NCI-H1105 (cell line): ENCODE measurements around the gene MEIS1.
"Not testable (repeated sequence)": the region's sequence is repeated elsewhere in the genome, so short reads cannot be mapped to it uniquely, and the experiment has no call there.

Experiments used
- DNase-seq: peaks from one replicate; lab custom pipeline; 2025; lab: John Stamatoyannopoulos, UW

The MEIS1 gene

GRCh38 chr2:66467718-66468117 is 32.8 kb downstream of the MEIS1 start:
- no peak for DNase-seq

- no peak for DNase-seq
Observed at GRCh38 chr2:66469214-66469902, 34.4 kb downstream of the MEIS1 start.

GRCh38 chr2:66470199-66470598 is 35.3 kb downstream of the MEIS1 start:
- DNase-seq = no peak

GRCh38 chr2:66472225-66472843 is 37.4 kb downstream of the MEIS1 start:
- DNase-seq = no peak

- DNase-seq = no peak
Observed at GRCh38 chr2:66477135-66477842, 42.4 kb downstream of the MEIS1 start.

- no peak for DNase-seq
Observed at GRCh38 chr2:66478299-66478698, 43.4 kb downstream of the MEIS1 start.

GRCh38 chr2:66478731-66479316 is 43.9 kb downstream of the MEIS1 start:
- DNase-seq = peak; percentile 50

GRCh38 chr2:66481100-66481549 is 46.2 kb downstream of the MEIS1 start:
- DNase-seq = no peak

- not testable (repeated sequence) for DNase-seq
Observed at GRCh38 chr2:66485252-66485651, 50.3 kb downstream of the MEIS1 start.

GRCh38 chr2:66488946-66489345 is 54.0 kb downstream of the MEIS1 start:
- DNase-seq = no peak

GRCh38 chr2:66489436-66489835 is 54.5 kb downstream of the MEIS1 start:
- no peak for DNase-seq

- DNase-seq = peak; percentile 21
Observed at GRCh38 chr2:66490588-66491001, 55.7 kb downstream of the MEIS1 start.

GRCh38 chr2:66494708-66495107 is 59.8 kb downstream of the MEIS1 start:
- no peak for DNase-seq

GRCh38 chr2:66495788-66496640 is 61.1 kb downstream of the MEIS1 start:
- no peak for DNase-seq

GRCh38 chr2:66496670-66497420 is 61.9 kb downstream of the MEIS1 start:
- no peak for DNase-seq

GRCh38 chr2:66497431-66498288 is 62.7 kb downstream of the MEIS1 start:
- no peak for DNase-seq

- DNase-seq = no peak
Observed at GRCh38 chr2:66498289-66498975, 63.5 kb downstream of the MEIS1 start.

- DNase-seq = no peak
Observed at GRCh38 chr2:66501267-66501666, 66.3 kb downstream of the MEIS1 start.

- DNase-seq = no peak
Observed at GRCh38 chr2:66506265-66506664, 71.3 kb downstream of the MEIS1 start.
